ENCODE measurements around the gene IFFO2. TPM values are rescaled to one million over a fixed set of nuclear protein-coding genes. Genes with fewer than 3 reads are reported as not detected.
A peak's percentile ranks its signal among the peaks of the same experiment; 100 is the strongest.

The IFFO2 gene
- total and polyA plus RNA-seq, 2 of the 13 experiments (the other 11 are each of a cell fraction or from before 2014, with no cell fraction given), result 7.3 to 16.7 TPM

- H3K9ac ChIP-seq (ENCODE audit: insufficient read depth, low read depth, low read length), result no peak overlapping the region; the same call in 1 of the 2 replicates
- H3K9me3 ChIP-seq (ENCODE audit: low read length), result no peaks in the 10 kb centered on the region
- intact Hi-C loops (cut with micrococcal nuclease; ENCODE audit: unreplicated experiment), result no loop called here
- no peak for TF ChIP-seq AHDC1 (CRISPR knock-in tag; IDR thresholded peaks at IDR 0.05; ENCODE audit: borderline replicate concordance)
- TF ChIP-seq ZNF501 (CRISPR knock-in tag; IDR thresholded peaks at IDR 0.05), result no peak
- peak; percentile 91 for TF ChIP-seq ZNF768 (CRISPR knock-in tag; IDR thresholded peaks at IDR 0.05)
- TF ChIP-seq ZNF296 (CRISPR knock-in tag; conservative IDR thresholded peaks at IDR 0.05), result no peak
- TF ChIP-seq FLYWCH1 (CRISPR knock-in tag; IDR thresholded peaks at IDR 0.05), result no peak
- TF ChIP-seq ZBTB38 (CRISPR knock-in tag; IDR thresholded peaks at IDR 0.05), result peak; percentile 85
- TF ChIP-seq ZKSCAN8 (CRISPR knock-in tag; IDR thresholded peaks at IDR 0.05; ENCODE audit: borderline replicate concordance), result no peak
- TF ChIP-seq, protein P1, sequence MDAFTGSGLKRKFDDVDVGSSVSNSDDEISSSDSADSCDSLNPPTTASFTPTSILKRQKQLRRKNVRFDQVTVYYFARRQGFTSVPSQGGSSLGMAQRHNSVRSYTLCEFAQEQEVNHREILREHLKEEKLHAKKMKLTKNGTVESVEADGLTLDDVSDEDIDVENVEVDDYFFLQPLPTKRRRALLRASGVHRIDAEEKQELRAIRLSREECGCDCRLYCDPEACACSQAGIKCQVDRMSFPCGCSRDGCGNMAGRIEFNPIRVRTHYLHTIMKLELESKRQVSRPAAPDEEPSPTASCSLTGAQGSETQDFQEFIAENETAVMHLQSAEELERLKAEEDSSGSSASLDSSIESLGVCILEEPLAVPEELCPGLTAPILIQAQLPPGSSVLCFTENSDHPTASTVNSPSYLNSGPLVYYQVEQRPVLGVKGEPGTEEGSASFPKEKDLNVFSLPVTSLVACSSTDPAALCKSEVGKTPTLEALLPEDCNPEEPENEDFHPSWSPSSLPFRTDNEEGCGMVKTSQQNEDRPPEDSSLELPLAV (CRISPR knock-in tag; conservative IDR thresholded peaks at IDR 0.05; ENCODE audit: low read depth), result no peak
- no peak for TF ChIP-seq ZNF530 (CRISPR knock-in tag; IDR thresholded peaks at IDR 0.05; ENCODE audit: low read depth)
- TF ChIP-seq, protein P2, sequence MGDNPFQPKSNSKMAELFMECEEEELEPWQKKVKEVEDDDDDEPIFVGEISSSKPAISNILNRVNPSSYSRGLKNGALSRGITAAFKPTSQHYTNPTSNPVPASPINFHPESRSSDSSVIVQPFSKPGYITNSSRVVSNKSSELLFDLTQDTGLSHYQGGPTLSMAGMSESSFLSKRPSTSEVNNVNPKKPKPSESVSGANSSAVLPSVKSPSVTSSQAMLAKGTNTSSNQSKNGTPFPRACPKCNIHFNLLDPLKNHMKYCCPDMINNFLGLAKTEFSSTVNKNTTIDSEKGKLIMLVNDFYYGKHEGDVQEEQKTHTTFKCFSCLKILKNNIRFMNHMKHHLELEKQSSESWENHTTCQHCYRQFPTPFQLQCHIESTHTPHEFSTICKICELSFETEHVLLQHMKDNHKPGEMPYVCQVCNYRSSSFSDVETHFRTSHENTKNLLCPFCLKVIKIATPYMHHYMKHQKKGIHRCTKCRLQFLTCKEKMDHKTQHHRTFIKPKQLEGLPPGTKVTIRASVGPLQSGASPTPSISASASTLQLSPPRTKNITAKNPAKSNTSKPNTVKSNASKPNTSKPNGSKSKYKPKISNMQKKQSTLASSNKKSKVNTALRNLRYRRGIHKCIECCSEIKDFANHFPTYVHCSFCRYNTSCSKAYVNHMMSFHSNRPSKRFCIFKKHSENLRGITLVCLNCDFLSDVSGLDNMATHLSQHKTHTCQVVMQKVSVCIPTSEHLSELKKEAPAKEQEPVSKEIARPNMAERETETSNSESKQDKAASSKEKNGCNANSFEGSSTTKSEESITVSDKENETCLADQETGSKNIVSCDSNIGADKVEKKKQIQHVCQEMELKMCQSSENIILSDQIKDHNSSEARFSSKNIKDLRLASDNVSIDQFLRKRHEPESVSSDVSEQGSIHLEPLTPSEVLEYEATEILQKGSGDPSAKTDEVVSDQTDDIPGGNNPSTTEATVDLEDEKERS (CRISPR knock-in tag; IDR thresholded peaks at IDR 0.05), result no peak
- peak; percentile 58 for TF ChIP-seq ZFX (CRISPR knock-in tag; IDR thresholded peaks at IDR 0.05; ENCODE audit: low read depth)
- TF ChIP-seq ZNF549 (CRISPR knock-in tag; IDR thresholded peaks at IDR 0.05), result no peak
- TF ChIP-seq BCL6 (CRISPR knock-in tag; IDR thresholded peaks at IDR 0.05), result no peak
- TF ChIP-seq SOX5 (CRISPR knock-in tag; IDR thresholded peaks at IDR 0.05; ENCODE audit: borderline replicate concordance), result no peak
Measured at GRCh38 chr1:18938008-18938706, 18.3 kb downstream of the IFFO2 start.

More at GRCh38 chr1:18938008-18938706, 18.3 kb downstream of the IFFO2 start:
- Histone ChIP-seq H3K36me3 (replicated peaks in 1 of 2; ENCODE audit: control insufficient read depth in 1 of 2, insufficient read depth in 2 of 2, low read length in 2 of 2) (0 out of 5 replicates have a peak, but pooled peaks cover 0 to under 1% of the 10 kb centered on the region in 2 experiments), H4K20me1 (ENCODE audit: insufficient read depth, low read length) (peaks cover 14% of the 10 kb centered on the region), H3K27me3 (ENCODE audit: control insufficient read depth in 1 of 2, insufficient read depth in 2 of 2, low read length in 2 of 2) (no peaks in the 10 kb centered on the region), H2AFZ (ENCODE audit: low read length) (no peak overlapping the region), H3K4me2 (ENCODE audit: low read depth, low read length) (no peak overlapping the region), H3K27ac (ENCODE audit: extremely low read length, insufficient read depth, low read length) (peak overlapping the region; percentile 59), H3K4me3 (replicated peaks in 1 of 3; ENCODE audit: insufficient read depth in 1 of 3, low read depth in 2 of 3, low read length in 3 of 3) (no peak overlapping the region), H3K4me1 (ENCODE audit: insufficient read depth, low read length) (peaks cover 70% of the 10 kb centered on the region), H3K79me2 (ENCODE audit: insufficient read depth, low read length) (peaks cover 34% of the 10 kb centered on the region)
- POLR2A ChIA-PET, result interaction anchor here (1.2 to 1.5 kb wide), 2 partner anchors 11 to 76 kb away, joined by 4 to 8 read pairs; no protein-coding TSS in a partner anchor
- DNase-seq (ENCODE audit: low spot score), result peak; percentile 36
- in situ Hi-C loops (cut with HindIII; ENCODE audit: extremely low pct_ligation_motif_present, low pct_unique_long_range_greater_than_20kb), result no loop called here
- CTCF ChIA-PET (ENCODE audit: low intra/inter-chr PET ratio, low total read pairs), result no interaction called here
- peak; percentile 40 for ATAC-seq
- 84% methylated on average over 9 of the region's 14 CpGs for WGBS (ENCODE audit: low lambda C conversion rate)
- FAIRE-seq, result no peak
- BruUV-seq (replicated peaks), result no TSS peak
